ENCODE results near the gene ANKRD11.

Gene ANKRD11

GRCh38 chr16:89291363-89291762 is 199.0 kb downstream of the ANKRD11 start:
- WGBS (ENCODE audit: extremely low coverage, insufficient coverage, insufficient read length) = no CpG with 5 or more reads among the region's 9 CpGs
- H3K4ac ChIP-seq (ENCODE audit: low read depth, low read length) = no peak overlapping the region
- DNase-seq = no peak

GRCh38 chr16:89290887-89291286 is 199.5 kb downstream of the ANKRD11 start:
- Histone ChIP-seq H3K4ac (ENCODE audit: low read depth, low read length) (no peak overlapping the region), H2AK5ac (ENCODE audit: low read length) (no peak overlapping the region), H3K27ac (ENCODE audit: low read depth, low read length) (no peak overlapping the region), H3K79me2 (ENCODE audit: control insufficient read depth, insufficient read depth, low read length, poor library complexity) (peaks cover 2% of the 10 kb centered on the region), H3K9me3 (ENCODE audit: insufficient read depth, low read depth, low read length) (no peaks in the 10 kb centered on the region), H3K79me1 (ENCODE audit: low read length) (no peaks in the 10 kb centered on the region), H3K4me1 (ENCODE audit: control insufficient read depth in 1 of 2, insufficient read depth in 2 of 2, low read length in 2 of 2) (no peaks in the 10 kb centered on the region), H3K4me2 (ENCODE audit: low read length) (no peak overlapping the region), H3K36me3 (ENCODE audit: control insufficient read depth in 1 of 2, insufficient read depth in 2 of 2, low read length in 2 of 2) (peaks cover 39 to 51% of the 10 kb centered on the region in 2 experiments), H3K9ac (ENCODE audit: low read length) (no peak overlapping the region), H3K18ac (ENCODE audit: low read length) (no peak overlapping the region), H3K27me3 (ENCODE audit: insufficient read depth, low read length) (no peaks in the 10 kb centered on the region), H3K14ac (ENCODE audit: low read length) (no peak overlapping the region), H3K23ac (ENCODE audit: low read length) (no peak overlapping the region), H3K4me3 (ENCODE audit: low read depth, low read length) (no peak overlapping the region), H4K91ac (ENCODE audit: low read depth, low read length) (no peak overlapping the region), H2BK12ac (ENCODE audit: low read length) (no peak overlapping the region), H2AFZ (ENCODE audit: insufficient read depth, low read length, poor library complexity) (no peak overlapping the region), H4K8ac (ENCODE audit: low read depth, low read length) (no peak overlapping the region), H2BK120ac (ENCODE audit: insufficient read depth, low read length, poor library complexity) (no peak overlapping the region), H2BK5ac (ENCODE audit: low read depth, low read length, poor library complexity) (no peak overlapping the region), H4K12ac (ENCODE audit: low read depth, low read length) (no peak overlapping the region)
- DNase-seq = no peak
- WGBS (ENCODE audit: extremely low coverage, insufficient coverage, insufficient read length) = no CpG with 5 or more reads among the region's 17 CpGs

More at GRCh38 chr16:89291363-89291762, 199.0 kb downstream of the ANKRD11 start:
- H4K91ac ChIP-seq (ENCODE audit: low read depth, low read length) = no peak overlapping the region
- H4K12ac ChIP-seq (ENCODE audit: low read depth, low read length) = no peak overlapping the region
- peaks cover 35 to 47% of the 10 kb centered on the region in 2 experiments for H3K36me3 ChIP-seq (ENCODE audit: control insufficient read depth in 1 of 2, insufficient read depth in 2 of 2, low read length in 2 of 2)
- peak overlapping the region; percentile 0 for H3K27ac ChIP-seq (ENCODE audit: low read depth, low read length)
- no peak overlapping the region for H3K4me2 ChIP-seq (ENCODE audit: low read length)
- H3K14ac ChIP-seq (ENCODE audit: low read length) = no peak overlapping the region
- no peaks in the 10 kb centered on the region for H3K79me1 ChIP-seq (ENCODE audit: low read length)
- H3K4me3 ChIP-seq (ENCODE audit: low read depth, low read length) = no peak overlapping the region
- no peak overlapping the region for H4K8ac ChIP-seq (ENCODE audit: low read depth, low read length)
- H2BK5ac ChIP-seq (ENCODE audit: low read depth, low read length, poor library complexity) = no peak overlapping the region
- H3K9me3 ChIP-seq (ENCODE audit: insufficient read depth, low read depth, low read length) = no peaks in the 10 kb centered on the region
- H2BK12ac ChIP-seq (ENCODE audit: low read length) = no peak overlapping the region
- H3K18ac ChIP-seq (ENCODE audit: low read length) = no peak overlapping the region
- peaks cover 2% of the 10 kb centered on the region for H3K79me2 ChIP-seq (ENCODE audit: control insufficient read depth, insufficient read depth, low read length, poor library complexity)
- no peak overlapping the region for H2BK120ac ChIP-seq (ENCODE audit: insufficient read depth, low read length, poor library complexity)
- no peak overlapping the region for H2AFZ ChIP-seq (ENCODE audit: insufficient read depth, low read length, poor library complexity)
- H3K9ac ChIP-seq (ENCODE audit: low read length) = no peak overlapping the region
- H3K23ac ChIP-seq (ENCODE audit: low read length) = no peak overlapping the region
- H2AK5ac ChIP-seq (ENCODE audit: low read length) = no peak overlapping the region
- H3K27me3 ChIP-seq (ENCODE audit: insufficient read depth, low read length) = no peaks in the 10 kb centered on the region
- H3K4me1 ChIP-seq (ENCODE audit: control insufficient read depth in 1 of 2, insufficient read depth in 2 of 2, low read length in 2 of 2) = no peaks in the 10 kb centered on the region

GRCh38 chr16:89290472-89290871 is 199.9 kb downstream of the ANKRD11 start:
- Histone ChIP-seq H3K9me3 (ENCODE audit: insufficient read depth, low read depth, low read length) (no peaks in the 10 kb centered on the region), H3K4ac (ENCODE audit: low read depth, low read length) (no peak overlapping the region), H2BK120ac (ENCODE audit: insufficient read depth, low read length, poor library complexity) (no peak overlapping the region), H4K91ac (ENCODE audit: low read depth, low read length) (no peak overlapping the region), H3K27me3 (ENCODE audit: insufficient read depth, low read length) (no peaks in the 10 kb centered on the region), H3K27ac (ENCODE audit: low read depth, low read length) (no peak overlapping the region), H4K8ac (ENCODE audit: low read depth, low read length) (no peak overlapping the region), H3K4me1 (ENCODE audit: control insufficient read depth in 1 of 2, insufficient read depth in 2 of 2, low read length in 2 of 2) (no peaks in the 10 kb centered on the region), H2AFZ (ENCODE audit: insufficient read depth, low read length, poor library complexity) (no peak overlapping the region), H3K9ac (ENCODE audit: low read length) (no peak overlapping the region), H3K18ac (ENCODE audit: low read length) (no peak overlapping the region), H3K79me2 (ENCODE audit: control insufficient read depth, insufficient read depth, low read length, poor library complexity) (peaks cover 2% of the 10 kb centered on the region), H2BK12ac (ENCODE audit: low read length) (no peak overlapping the region), H2AK5ac (ENCODE audit: low read length) (no peak overlapping the region), H3K36me3 (ENCODE audit: control insufficient read depth in 1 of 2, insufficient read depth in 2 of 2, low read length in 2 of 2) (peaks cover 44 to 55% of the 10 kb centered on the region in 2 experiments), H2BK5ac (ENCODE audit: low read depth, low read length, poor library complexity) (no peak overlapping the region), H3K14ac (ENCODE audit: low read length) (no peak overlapping the region), H3K4me3 (ENCODE audit: low read depth, low read length) (no peak overlapping the region), H3K23ac (ENCODE audit: low read length) (no peak overlapping the region), H3K4me2 (ENCODE audit: low read length) (no peak overlapping the region), H4K12ac (ENCODE audit: low read depth, low read length) (no peak overlapping the region), H3K79me1 (ENCODE audit: low read length) (no peaks in the 10 kb centered on the region)
- DNase-seq = no peak
- WGBS (ENCODE audit: extremely low coverage, insufficient coverage, insufficient read length) = no CpG with 5 or more reads among the region's 16 CpGs

- Histone ChIP-seq H3K9me3 (ENCODE audit: insufficient read depth, low read depth, low read length) (no peaks in the 10 kb centered on the region), H3K14ac (ENCODE audit: low read length) (no peak overlapping the region), H3K4me3 (ENCODE audit: low read depth, low read length) (no peak overlapping the region), H3K4me2 (ENCODE audit: low read length) (no peak overlapping the region), H4K8ac (ENCODE audit: low read depth, low read length) (no peak overlapping the region), H2AK5ac (ENCODE audit: low read length) (no peak overlapping the region), H3K27me3 (ENCODE audit: insufficient read depth, low read length) (no peaks in the 10 kb centered on the region), H2BK5ac (ENCODE audit: low read depth, low read length, poor library complexity) (no peak overlapping the region), H3K9ac (ENCODE audit: low read length) (no peak overlapping the region), H2BK120ac (ENCODE audit: insufficient read depth, low read length, poor library complexity) (no peak overlapping the region), H3K27ac (ENCODE audit: low read depth, low read length) (no peak overlapping the region), H2AFZ (ENCODE audit: insufficient read depth, low read length, poor library complexity) (no peak overlapping the region), H3K79me2 (ENCODE audit: control insufficient read depth, insufficient read depth, low read length, poor library complexity) (peaks cover 2% of the 10 kb centered on the region), H4K91ac (ENCODE audit: low read depth, low read length) (no peak overlapping the region), H3K18ac (ENCODE audit: low read length) (no peak overlapping the region), H3K23ac (ENCODE audit: low read length) (no peak overlapping the region), H3K36me3 (ENCODE audit: control insufficient read depth in 1 of 2, insufficient read depth in 2 of 2, low read length in 2 of 2) (peaks cover 49 to 63% of the 10 kb centered on the region in 2 experiments), H3K4me1 (ENCODE audit: control insufficient read depth in 1 of 2, insufficient read depth in 2 of 2, low read length in 2 of 2) (no peaks in the 10 kb centered on the region), H2BK12ac (ENCODE audit: low read length) (no peak overlapping the region), H3K79me1 (ENCODE audit: low read length) (no peaks in the 10 kb centered on the region), H4K12ac (ENCODE audit: low read depth, low read length) (peak overlapping the region; percentile 5), H3K4ac (ENCODE audit: low read depth, low read length) (no peak overlapping the region)
- no CpG with 5 or more reads among the region's 25 CpGs for WGBS (ENCODE audit: extremely low coverage, insufficient coverage, insufficient read length)
- DNase-seq = peak; percentile 43 to 74
These were observed 200.6 kb downstream of the ANKRD11 start for GRCh38 chr16:89289428-89290395.

All from trophoblast cell (in vitro differentiated cells and primary cell).